GM19193 (cell line): ENCODE data around the gene TESMIN.

Experiments
- POLR2A ChIP-seq: IDR thresholded peaks from 4 replicates; pipeline ENCODE4 v1.6.1; 2011; ENCODE audit not compliant: insufficient read depth, insufficient read length; ENCODE audit errors: extremely low read depth

Gene TESMIN

DNA sequence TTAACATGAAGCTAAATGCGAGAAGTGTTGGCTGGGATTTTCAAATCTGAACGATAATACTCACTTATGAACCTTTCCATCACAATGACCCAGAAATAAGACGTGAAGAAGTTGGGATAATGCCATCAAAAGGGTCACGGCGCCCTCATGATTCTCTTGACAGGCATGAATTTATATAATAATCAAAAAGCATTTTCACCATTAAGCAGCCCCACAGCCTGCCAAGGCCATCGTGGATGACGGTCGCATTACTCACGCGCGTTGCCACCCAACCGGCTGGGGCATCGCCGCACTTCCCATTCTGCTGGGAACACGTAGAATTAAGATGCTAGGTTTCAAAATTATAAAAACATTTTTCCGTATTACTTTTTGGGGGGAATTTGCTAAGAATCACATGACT, 85.9 kb downstream of the TESMIN start:
- no peak for TF ChIP-seq POLR2A

DNA sequence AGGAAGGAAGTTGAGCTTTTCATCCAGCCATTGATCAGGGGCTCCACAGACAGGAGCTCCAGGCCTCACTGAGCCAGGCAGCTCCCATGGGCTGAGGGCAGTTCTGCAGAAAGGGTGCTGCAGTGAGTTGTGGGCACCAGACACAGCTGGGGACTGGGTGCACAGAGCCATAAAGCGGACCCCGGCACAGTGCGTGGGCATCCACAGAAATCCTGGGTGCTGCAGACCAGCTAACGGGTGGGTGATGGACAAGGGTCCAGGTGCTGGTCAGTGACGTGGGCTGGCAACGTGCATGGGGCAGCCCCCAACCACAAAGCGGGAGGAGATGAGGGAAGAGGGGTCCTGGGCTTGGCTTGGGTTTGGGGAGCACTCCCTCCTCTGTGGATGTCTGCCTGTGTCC, 86.4 kb downstream of the TESMIN start:
- no peak for TF ChIP-seq POLR2A

DNA sequence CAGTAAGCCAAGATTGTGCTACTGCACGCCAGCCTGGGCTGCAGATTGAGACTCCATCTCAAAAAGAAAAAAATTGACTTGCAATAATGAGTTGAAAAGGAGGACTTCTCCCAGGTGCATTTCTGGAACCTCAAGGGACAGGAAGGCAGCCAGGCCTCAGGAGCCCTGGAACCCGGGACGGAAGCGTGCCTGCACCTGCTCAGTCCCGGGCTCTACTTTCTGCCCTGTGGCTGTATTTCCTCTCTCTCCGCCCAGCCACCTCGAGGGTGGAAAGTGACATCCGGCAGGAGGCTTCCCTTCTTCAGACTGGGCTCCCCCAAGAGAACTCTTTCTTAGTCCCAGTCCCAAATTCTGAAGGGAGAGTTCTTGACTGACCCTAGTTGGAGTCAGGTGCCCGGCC, 87.2 kb downstream of the TESMIN start:
- no peak for TF ChIP-seq POLR2A

DNA sequence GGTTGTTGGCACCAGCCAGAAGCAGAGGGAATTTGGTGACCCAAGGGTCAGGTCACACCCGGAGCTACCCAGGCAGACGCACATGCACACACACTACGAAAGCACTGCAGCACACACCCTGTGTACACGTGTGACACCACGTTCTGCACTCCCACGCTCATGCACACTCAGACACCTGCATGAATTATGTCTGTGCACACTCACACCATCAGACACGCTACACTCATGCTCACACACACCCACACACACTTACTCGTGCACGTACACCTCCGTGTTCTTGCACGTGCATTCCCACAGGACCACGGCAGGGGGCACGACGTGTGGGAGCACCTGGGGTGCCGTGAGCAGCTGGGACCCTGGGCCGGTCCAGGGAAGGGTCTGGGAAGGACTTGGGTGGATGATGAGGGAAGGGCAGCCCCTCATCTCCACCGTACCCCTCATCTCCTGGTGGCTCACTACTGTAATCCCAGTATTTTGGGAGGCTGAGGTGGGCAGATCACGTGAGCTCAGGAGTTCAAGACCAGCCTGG, 87.8 kb downstream of the TESMIN start:
- no peak for TF ChIP-seq POLR2A

DNA sequence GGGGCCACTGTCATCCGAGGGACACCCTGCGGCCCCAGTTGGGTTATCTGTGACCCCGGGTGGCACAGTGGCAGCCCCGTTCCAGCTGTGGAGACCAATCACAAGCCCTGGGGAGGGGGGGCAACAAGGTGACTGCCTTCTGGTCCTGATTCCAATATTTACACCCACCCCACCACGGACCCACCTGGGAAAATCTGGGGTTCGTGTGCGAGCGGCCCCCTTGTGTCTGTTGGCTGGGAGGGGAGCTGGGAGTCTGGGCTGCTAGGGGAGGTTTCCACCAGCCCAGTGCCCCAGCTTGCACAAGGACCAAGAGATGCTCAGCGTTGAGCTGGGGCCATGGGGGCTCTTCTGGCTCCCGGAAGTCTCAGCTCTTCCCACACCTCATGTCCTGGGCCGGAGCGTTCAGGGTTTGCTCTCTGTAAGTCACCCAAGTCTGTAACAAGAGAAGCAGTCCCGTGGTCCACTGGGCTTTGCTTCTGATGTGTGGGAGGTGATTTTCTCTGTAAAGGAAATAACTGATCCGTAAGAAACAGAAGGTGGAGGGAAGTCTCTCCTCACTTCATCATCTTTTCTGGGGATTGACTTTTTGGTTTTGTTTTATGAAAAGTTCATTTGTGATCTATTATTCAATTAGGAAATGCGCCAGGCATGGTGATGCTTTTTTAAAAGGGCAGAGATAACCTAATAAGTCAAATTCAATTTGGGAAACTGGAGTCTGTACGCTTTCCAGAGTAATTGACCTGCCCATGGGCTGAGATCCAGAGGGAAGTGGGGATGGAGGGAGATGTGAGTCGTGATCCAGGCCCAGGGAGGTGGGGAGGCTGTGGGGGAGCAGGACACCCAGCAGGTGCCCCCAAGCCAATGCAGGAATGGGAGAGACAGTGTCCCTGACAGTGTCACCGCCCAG, 89.4 kb downstream of the TESMIN start:
- TF ChIP-seq POLR2A = no peak

DNA sequence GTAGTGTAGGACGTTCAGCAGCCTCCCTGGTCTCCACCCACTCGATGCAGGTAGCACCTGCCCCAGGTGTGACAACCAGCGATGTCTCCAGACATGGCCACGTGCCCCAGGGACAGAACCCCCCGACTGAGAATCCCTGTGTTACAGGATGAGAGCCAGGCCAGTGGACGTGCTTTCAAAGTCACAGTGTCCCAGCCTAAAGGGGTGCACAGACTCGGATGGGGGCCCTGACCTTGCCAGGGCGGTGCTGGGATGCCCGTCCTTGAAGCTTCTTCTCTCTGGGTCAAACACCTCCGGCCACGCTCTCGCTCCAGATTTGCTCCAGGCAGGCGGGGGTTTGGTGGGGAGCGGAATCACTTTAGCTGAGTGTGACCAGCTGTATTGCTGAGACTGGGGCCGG, 90.3 kb downstream of the TESMIN start:
- no peak for TF ChIP-seq POLR2A

DNA sequence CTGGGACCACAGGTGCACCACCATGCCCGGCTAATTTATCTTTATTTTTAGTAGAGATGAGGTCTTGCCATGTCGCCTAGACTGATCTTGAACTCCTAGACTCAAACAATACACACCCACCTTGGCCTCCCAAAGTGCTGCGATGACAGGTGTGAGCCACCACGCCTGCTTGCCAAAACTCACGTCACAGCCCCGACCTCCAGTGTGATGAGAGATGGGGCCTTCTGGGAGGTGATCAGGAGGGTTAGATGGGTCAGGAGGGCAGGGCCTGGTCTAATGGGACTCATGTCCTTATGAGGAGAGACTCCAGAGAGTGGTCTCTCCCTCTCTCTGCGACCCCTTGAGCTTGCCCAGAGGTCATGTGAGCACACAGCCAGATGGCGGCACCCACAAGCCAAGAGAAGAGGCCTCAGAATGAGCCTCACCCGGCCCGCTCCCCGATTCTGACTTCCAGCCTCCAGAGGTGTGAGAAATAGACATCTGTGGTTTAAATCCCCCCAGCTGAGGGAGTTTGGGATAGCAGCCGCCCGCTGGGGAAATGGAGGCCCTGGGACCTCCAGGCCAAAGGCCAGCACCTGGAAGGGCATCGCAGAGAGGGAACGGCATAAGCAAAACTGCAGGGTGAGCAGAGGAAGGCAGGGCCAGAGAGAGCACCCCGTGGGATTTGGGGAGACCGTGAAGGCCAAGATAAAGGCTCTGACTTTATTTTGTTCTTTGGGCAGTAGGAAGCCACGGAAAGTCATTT, 91.1 kb downstream of the TESMIN start:
- no peak for TF ChIP-seq POLR2A

DNA sequence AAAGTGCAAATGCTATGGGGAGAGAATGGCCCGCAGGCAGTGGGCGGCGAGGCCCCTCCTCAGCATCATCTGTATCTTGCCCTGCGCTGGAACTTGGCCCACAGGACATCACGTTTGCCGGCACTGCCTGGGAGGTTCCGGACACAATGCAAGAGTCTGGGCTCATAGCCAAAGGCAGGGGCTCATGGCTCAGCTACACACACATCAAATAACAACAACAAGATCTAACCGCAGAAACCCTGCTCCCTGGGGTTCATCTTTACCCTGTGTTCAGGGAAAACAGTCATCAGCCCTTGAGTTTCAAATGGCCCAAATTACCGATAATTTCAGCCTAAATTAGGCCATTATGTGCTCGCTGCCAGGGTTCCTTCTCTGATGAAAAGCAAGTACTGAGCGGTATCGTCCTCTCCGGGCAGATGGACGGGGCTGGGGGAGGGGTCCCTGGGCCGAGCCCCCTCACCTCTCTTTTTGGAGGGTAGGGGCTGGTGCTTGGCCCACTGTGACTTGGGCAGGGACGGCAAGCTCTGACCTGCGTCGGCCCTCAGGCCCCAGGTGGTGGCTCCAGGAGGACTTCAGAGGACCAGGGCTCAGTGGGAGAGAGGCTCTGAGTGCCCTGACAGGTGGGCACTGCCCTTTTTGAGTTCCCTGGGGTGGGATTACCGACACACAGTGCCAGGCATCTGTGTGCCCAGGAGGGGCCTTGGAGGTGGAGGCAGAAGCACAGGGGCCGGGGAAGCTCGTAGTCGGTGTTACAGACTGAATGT, 92.0 kb downstream of the TESMIN start:
- no peak for TF ChIP-seq POLR2A

DNA sequence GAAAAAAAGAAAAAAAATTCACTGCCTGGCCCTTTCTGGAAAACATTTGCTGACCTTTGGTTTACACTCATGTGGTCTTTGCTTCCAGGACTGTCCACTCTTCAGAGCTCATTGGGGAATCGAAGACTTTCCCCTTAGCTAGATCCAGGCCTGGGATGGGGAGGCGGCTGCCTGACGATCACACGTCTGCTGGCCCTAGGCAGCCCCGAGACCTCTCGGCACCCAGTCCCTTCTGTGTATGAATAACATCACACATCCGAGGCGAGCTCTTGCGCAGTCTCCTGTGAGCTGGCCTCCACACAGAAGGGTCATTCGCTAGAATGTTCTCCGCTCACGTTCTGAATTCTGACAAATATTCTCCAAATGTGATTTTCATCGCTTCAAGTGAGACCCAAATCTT, 92.7 kb downstream of the TESMIN start:
- TF ChIP-seq POLR2A = no peak

DNA sequence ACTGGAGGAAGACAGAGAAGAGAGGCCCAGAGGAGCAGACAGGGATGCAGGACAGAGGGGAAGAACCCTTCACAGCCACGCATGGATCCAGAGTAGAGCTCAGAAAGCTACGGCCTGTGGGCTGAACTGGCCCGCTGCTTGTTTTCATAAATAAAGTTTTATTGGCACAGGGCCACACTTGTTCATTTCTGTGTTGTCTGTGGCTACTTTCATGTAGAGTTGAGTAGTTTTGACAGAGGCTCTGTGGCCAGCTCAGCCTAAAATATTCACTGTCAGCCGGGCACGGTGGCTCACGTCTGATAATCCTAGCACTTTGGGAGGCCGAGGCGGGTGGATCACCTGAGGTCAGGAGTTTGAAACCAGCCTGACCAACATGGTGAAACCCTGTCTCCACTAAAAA, 93.2 kb downstream of the TESMIN start:
- no peak for TF ChIP-seq POLR2A
